GM20000 (cell line): ENCODE measurements around the gene ZNF385C.

ENCODE experiments used
- DNase-seq: peaks from one replicate; pipeline ENCODE4 v3.0.0; 2012; ENCODE audit warnings: low spot score
- CTCF ChIP-seq: IDR thresholded peaks from 2 replicates; pipeline ENCODE4 v1.5.1; 2012; ENCODE audit warnings: mild to moderate bottlenecking, control low read depth; ENCODE audit errors: extremely low read depth, missing control alignments

The ZNF385C gene

GRCh38 chr17:41996855-41997164 is 101.5 kb downstream of the ZNF385C start:
- TF ChIP-seq CTCF, result no peak
- no peak for DNase-seq

- no peak for DNase-seq
- TF ChIP-seq CTCF, result no peak
Measured at GRCh38 chr17:41992576-41992975, 105.7 kb downstream of the ZNF385C start.

GRCh38 chr17:41989702-41990419 is 108.4 kb downstream of the ZNF385C start:
- TF ChIP-seq CTCF, result no peak
- DNase-seq, result no peak

- TF ChIP-seq CTCF, result no peak
- no peak for DNase-seq
Measured at GRCh38 chr17:41988418-41988817, 109.9 kb downstream of the ZNF385C start.

GRCh38 chr17:41987642-41988041 is 110.6 kb downstream of the ZNF385C start:
- DNase-seq, result no peak
- no peak for TF ChIP-seq CTCF

GRCh38 chr17:41986634-41987033 is 111.6 kb downstream of the ZNF385C start:
- no peak for DNase-seq
- no peak for TF ChIP-seq CTCF

- no peak for TF ChIP-seq CTCF
- no peak for DNase-seq
Measured at GRCh38 chr17:41985919-41986318, 112.4 kb downstream of the ZNF385C start.
